BE2C (cell line): ENCODE results near the gene SCARB1.
A peak's percentile ranks its signal among the peaks of the same experiment; 100 is the strongest.

Experiments used
- DNase-seq: peaks from one replicate; pipeline ENCODE4 v3.0.0-alpha.2; 2020
- H3K27me3 ChIP-seq: fragments of 250-450 bp; sonication (Bioruptor Pico); 2 replicates; pipeline ENCODE4 v1.5.1; 2020; ENCODE audit warnings: mild to moderate bottlenecking
- H3K36me3 ChIP-seq: fragments of 250-450 bp; sonication (Bioruptor Pico); 2 replicates; pipeline ENCODE4 v1.5.1; 2020; ENCODE audit warnings: mild to moderate bottlenecking
- H3K4me1 ChIP-seq: fragments of 250-450 bp; sonication (Bioruptor Pico); 2 replicates; pipeline ENCODE4 v1.5.1; 2020
- H3K4me3 ChIP-seq: 2 replicates; pipeline ENCODE4 v1.5.1; 2011; ENCODE audit warnings: low read depth, low read length
- H3K9me3 ChIP-seq: fragments of 250-450 bp; sonication (Bioruptor Pico); 2 replicates; pipeline ENCODE4 v1.5.1; 2020
- CTCF ChIP-seq: IDR thresholded peaks from 2 replicates; pipeline ENCODE4 v1.5.1; 2012; ENCODE audit warnings: mild to moderate bottlenecking, low read depth, low read length

Gene SCARB1

GRCh38 chr12:124780336-124780735 is 83.3 kb downstream of the SCARB1 start:
- Histone ChIP-seq H3K4me3 (no peak overlapping the region), H3K4me1 (no peaks in the 10 kb centered on the region; the same call in 1 of the 2 replicates), H3K9me3 (no peaks in the 10 kb centered on the region), H3K27me3 (no peaks in the 10 kb centered on the region), H3K36me3 (peaks cover 33% of the 10 kb centered on the region)
- no peak for DNase-seq
- TF ChIP-seq CTCF = 0 out of 2 replicates have a peak, but pooled peaks have one; percentile 1

- peaks cover 24% of the 10 kb centered on the region for H3K36me3 ChIP-seq
- peaks cover 9% of the 10 kb centered on the region for H3K4me1 ChIP-seq
- no peaks in the 10 kb centered on the region for H3K27me3 ChIP-seq
- DNase-seq = no peak
- TF ChIP-seq CTCF = no peak
- H3K4me3 ChIP-seq = no peak overlapping the region
- H3K9me3 ChIP-seq = no peaks in the 10 kb centered on the region
These were observed 84.2 kb downstream of the SCARB1 start for GRCh38 chr12:124779161-124780141.

- DNase-seq = no peak
- Histone ChIP-seq H3K4me1 (peaks cover 12% of the 10 kb centered on the region), H3K36me3 (peaks cover 14% of the 10 kb centered on the region), H3K4me3 (no peak overlapping the region), H3K9me3 (no peaks in the 10 kb centered on the region), H3K27me3 (no peaks in the 10 kb centered on the region)
- TF ChIP-seq CTCF = no peak
These were observed 85.3 kb downstream of the SCARB1 start for GRCh38 chr12:124778411-124778810.

GRCh38 chr12:124777399-124778372 is 86.0 kb downstream of the SCARB1 start:
- Histone ChIP-seq H3K27me3 (no peaks in the 10 kb centered on the region), H3K36me3 (peaks cover 12% of the 10 kb centered on the region), H3K4me1 (peaks cover 12% of the 10 kb centered on the region), H3K9me3 (no peaks in the 10 kb centered on the region), H3K4me3 (no peak overlapping the region)
- DNase-seq = no peak
- TF ChIP-seq CTCF = no peak

GRCh38 chr12:124776125-124776513 is 87.5 kb downstream of the SCARB1 start:
- Histone ChIP-seq H3K36me3 (peaks cover 6% of the 10 kb centered on the region), H3K9me3 (no peaks in the 10 kb centered on the region), H3K4me3 (no peak overlapping the region), H3K27me3 (no peaks in the 10 kb centered on the region), H3K4me1 (peaks cover 12% of the 10 kb centered on the region)
- TF ChIP-seq CTCF = no peak
- DNase-seq = no peak
